Kidney (tissue), 14 donors: ENCODE measurements around the gene NR5A1. TPM values are rescaled to one million over a fixed set of nuclear protein-coding genes. Genes with fewer than 3 reads are reported as not detected.

Experiments used
- DNase-seq, 5 donors: peaks; one replicate each; pipeline ENCODE4 v3.0.0-alpha.2; 2013 to 2020
- FAIRE-seq: peaks from 2 replicates; lab custom pipeline; 2012; peaks lifted over from hg19 to GRCh38; lab: Jason Lieb, UNC
- H3K27ac ChIP-seq, 2 donors: one replicate each; pipeline ENCODE4 v1.7.0; 2013; ENCODE audit warnings: low read depth in 2 of 2, low read length in 2 of 2, inconsistent platforms in 1 of 2
- H3K27me3 ChIP-seq: one replicate; pipeline ENCODE4 v1.7.1; 2013; ENCODE audit warnings: low read length, inconsistent platforms; ENCODE audit not compliant: control insufficient read depth, insufficient read depth
- H3K36me3 ChIP-seq, 3 donors: one replicate each; pipeline versions ENCODE4 v1.7.0 to v1.7.1; 2013; ENCODE audit warnings: low read length in 3 of 3, control low read depth in 1 of 3, inconsistent platforms in 1 of 3; ENCODE audit not compliant: insufficient read depth in 3 of 3, control insufficient read depth in 2 of 3
- H3K4me1 ChIP-seq, 3 donors: one replicate each; pipeline versions ENCODE4 v1.7.0 to v1.7.1; 2013; ENCODE audit warnings: low read length in 3 of 3, inconsistent platforms in 1 of 3, low read depth in 1 of 3; ENCODE audit not compliant: control insufficient read depth in 2 of 3, insufficient read depth in 2 of 3
- H3K4me3 ChIP-seq, 3 donors: one replicate each; pipeline versions ENCODE4 v1.7.0 to v1.8.1; 2013; ENCODE audit warnings: low read length in 3 of 3, control low read depth in 1 of 3, inconsistent platforms in 1 of 3
- H3K9ac ChIP-seq, 3 donors: one replicate each; pipeline versions ENCODE4 v1.7.0 to v1.7.1; 2013; ENCODE audit warnings: low read length in 3 of 3, control low read depth in 1 of 3, inconsistent platforms in 1 of 3
- H3K9me3 ChIP-seq, 3 donors: one replicate each; pipeline versions ENCODE4 v1.7.0 to v1.7.1; 2013; ENCODE audit warnings: low read length in 3 of 3, control low read depth in 1 of 3, inconsistent platforms in 1 of 3; ENCODE audit not compliant: control insufficient read depth in 2 of 3, insufficient read depth in 1 of 3
- intact Hi-C: fragments of 100-400 bp; cut with DNase I; formaldehyde crosslinking; loops from one replicate; pipeline ENCODE4 v1.11.1; 2022
- polyA plus RNA-seq: library from polyadenylated mRNA; stranded (reverse); fragments of 350-450 nt; fragmentation: Illumina TruSeq; extraction: RNeasy Lipid Tissue Mini Kit (QIAGEN cat#74804); gene quantifications from one replicate; pipeline ENCODE4 v1.2.3, GENCODE V29; 2014; ENCODE audit warnings: low read depth, low replicate concordance; ENCODE audit not compliant: insufficient read depth
- total RNA-seq: library from RNA; stranded (reverse); fragmentation: NEBNext Ultra II Directional; extraction: Animal tissue kit (Norgen Biotek cat#: 25700); gene quantifications from one replicate; pipeline ENCODE4 v1.2.1, GENCODE V29; 2021
- TF ChIP-seq, protein P1 (sequence below): IDR thresholded peaks from 3 replicates; pipeline ENCODE4 v1.5.1; 2012; ENCODE audit warnings: mild to moderate bottlenecking, moderate library complexity, borderline replicate concordance; ENCODE audit not compliant: insufficient read depth; ENCODE audit errors: extremely low read depth
- donor health status: control.
- donor health status: control.
- donor health status: control.
- donor health status: control.
- donor health status: control.
- donor health status: DM: yes; HTN: yes; CAD: no.
- donor health status: Normal renal cell carcinoma (clear cell type).

The NR5A1 gene
- total and polyA plus RNA-seq, 2 donors from 2014 or later = not detected

GRCh38 chr9:124452841-124453585 is 54.2 kb downstream of the NR5A1 start:
- intact Hi-C loops = no loop called here
- Histone ChIP-seq H3K4me1 (peaks cover 0 to 4% (median 0%) of the 10 kb centered on the region in 3 donors), H3K9me3 (no peaks in the 10 kb centered on the region), H3K36me3 (no peaks in the 10 kb centered on the region), H3K27ac (no peak overlapping the region), H3K9ac (no peak overlapping the region), H3K27me3 (peaks cover 20% of the 10 kb centered on the region), H3K4me3 (no peak overlapping the region)
- TF ChIP-seq, protein P1, sequence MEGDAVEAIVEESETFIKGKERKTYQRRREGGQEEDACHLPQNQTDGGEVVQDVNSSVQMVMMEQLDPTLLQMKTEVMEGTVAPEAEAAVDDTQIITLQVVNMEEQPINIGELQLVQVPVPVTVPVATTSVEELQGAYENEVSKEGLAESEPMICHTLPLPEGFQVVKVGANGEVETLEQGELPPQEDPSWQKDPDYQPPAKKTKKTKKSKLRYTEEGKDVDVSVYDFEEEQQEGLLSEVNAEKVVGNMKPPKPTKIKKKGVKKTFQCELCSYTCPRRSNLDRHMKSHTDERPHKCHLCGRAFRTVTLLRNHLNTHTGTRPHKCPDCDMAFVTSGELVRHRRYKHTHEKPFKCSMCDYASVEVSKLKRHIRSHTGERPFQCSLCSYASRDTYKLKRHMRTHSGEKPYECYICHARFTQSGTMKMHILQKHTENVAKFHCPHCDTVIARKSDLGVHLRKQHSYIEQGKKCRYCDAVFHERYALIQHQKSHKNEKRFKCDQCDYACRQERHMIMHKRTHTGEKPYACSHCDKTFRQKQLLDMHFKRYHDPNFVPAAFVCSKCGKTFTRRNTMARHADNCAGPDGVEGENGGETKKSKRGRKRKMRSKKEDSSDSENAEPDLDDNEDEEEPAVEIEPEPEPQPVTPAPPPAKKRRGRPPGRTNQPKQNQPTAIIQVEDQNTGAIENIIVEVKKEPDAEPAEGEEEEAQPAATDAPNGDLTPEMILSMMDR = no peak
- no peak for DNase-seq
- FAIRE-seq = no peak

DNA sequence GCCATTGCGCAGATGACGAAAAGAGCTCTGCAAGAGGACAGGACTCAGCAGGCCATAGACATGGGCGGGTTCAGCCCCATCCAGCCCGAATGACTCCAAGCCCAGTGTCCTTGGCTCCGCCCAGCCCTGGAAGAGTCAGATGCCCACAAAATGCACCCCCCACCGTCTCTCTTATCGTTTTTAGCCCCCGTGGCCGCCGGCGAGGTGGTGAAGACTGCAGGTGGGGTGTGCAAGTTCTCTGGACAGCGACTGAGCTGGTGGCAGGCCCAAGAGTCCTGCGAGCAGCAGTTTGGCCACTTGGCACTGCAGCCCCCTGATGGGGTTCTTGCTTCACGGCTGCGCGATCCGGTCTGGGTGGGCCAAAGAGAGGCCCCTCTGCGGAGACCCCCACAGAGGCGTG is 54.9 kb downstream of the NR5A1 start:
- DNase-seq = no peak
- no peak for FAIRE-seq
- Histone ChIP-seq H3K4me1 (peaks cover 0 to 4% (median 0%) of the 10 kb centered on the region in 3 donors), H3K4me3 (no peak overlapping the region), H3K27me3 (peaks cover 20% of the 10 kb centered on the region), H3K27ac (no peak overlapping the region), H3K36me3 (no peaks in the 10 kb centered on the region), H3K9ac (no peak overlapping the region), H3K9me3 (no peaks in the 10 kb centered on the region)
- intact Hi-C loops = no loop called here
- TF ChIP-seq, protein P1 = no peak

DNA sequence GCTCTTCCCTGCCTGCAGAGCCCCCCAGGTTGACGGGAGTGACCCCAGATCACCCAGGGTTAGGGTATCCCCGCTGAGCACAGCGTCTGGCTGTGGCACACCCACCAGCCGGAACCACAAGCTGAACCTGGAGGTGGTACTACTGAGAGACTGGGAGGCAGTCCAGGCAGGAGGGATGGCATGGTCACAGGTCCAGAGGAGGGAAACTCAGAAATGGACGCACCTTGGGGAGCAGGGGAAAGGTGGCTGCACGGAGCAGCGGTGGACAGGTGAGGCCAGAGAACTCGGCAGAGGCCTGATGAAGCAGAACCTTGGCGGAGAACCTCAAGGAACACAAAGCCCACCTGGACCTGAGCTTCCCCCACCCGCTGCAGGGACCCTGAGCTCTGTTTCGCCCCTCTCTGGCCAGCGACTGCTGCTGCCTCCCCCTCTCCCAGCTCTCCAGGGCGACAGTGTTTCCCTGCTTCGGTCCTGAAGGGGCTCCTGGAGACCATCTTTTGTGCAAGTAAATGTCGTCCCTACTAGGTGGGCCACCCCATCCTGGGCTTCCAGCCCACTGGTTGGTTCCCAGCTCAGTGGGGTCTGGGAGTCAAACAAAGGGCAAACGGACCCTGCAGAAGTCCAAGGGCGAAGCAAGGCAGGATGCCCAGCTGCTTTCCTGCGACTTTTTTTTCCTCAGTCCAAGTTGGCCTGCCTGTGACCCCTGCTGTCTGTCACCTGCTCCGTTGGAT is 56.1 kb downstream of the NR5A1 start:
- Histone ChIP-seq H3K36me3 (no peaks in the 10 kb centered on the region), H3K4me1 (peaks cover 0 to 4% (median 0%) of the 10 kb centered on the region in 3 donors), H3K27me3 (peaks cover 20% of the 10 kb centered on the region), H3K4me3 (no peak overlapping the region), H3K9me3 (no peaks in the 10 kb centered on the region), H3K27ac (no peak overlapping the region), H3K9ac (no peak overlapping the region)
- intact Hi-C loops = no loop called here
- DNase-seq (no peak), FAIRE-seq (no peak)
- TF ChIP-seq, protein P1 = no peak
